Stimulated activated memory B cell treated with anti-CD40 and anti-IgM and Interleukin-4, amounts not matched to agents 10 μg/mL and 1 μg/mL and 100 μg/mL, for 72 hours (primary cell): ENCODE measurements around the gene DIP2B.
"Not testable (repeated sequence)": the region's sequence is repeated elsewhere in the genome, so short reads cannot be mapped to it uniquely, and the experiment has no call there.

Experiments used
- ATAC-seq: fragments of 150-1000 bp; cut with Tn5 transposase; 2 replicates; pipeline ENCODE4 v1.10.0; 2021
- H3K27ac Mint-ChIP-seq: one replicate; pipeline ENCODE4 v1.8.0; 2022; ENCODE audit warnings: mild to moderate bottlenecking, mixed read lengths
- H3K27me3 Mint-ChIP-seq: one replicate; pipeline ENCODE4 v1.8.0; 2022; ENCODE audit warnings: mixed read lengths
- H3K36me3 Mint-ChIP-seq: one replicate; pipeline ENCODE4 v1.8.0; 2022; ENCODE audit warnings: mixed read lengths
- H3K4me1 Mint-ChIP-seq: one replicate; pipeline ENCODE4 v1.8.0; 2022; ENCODE audit warnings: mixed read lengths
- H3K4me3 Mint-ChIP-seq: one replicate; pipeline ENCODE4 v1.8.0; 2022; ENCODE audit warnings: mild to moderate bottlenecking, moderate library complexity, mixed read lengths
- H3K9me3 Mint-ChIP-seq: one replicate; pipeline ENCODE4 v1.8.0; 2022; ENCODE audit warnings: mixed read lengths

Gene DIP2B, protein sequence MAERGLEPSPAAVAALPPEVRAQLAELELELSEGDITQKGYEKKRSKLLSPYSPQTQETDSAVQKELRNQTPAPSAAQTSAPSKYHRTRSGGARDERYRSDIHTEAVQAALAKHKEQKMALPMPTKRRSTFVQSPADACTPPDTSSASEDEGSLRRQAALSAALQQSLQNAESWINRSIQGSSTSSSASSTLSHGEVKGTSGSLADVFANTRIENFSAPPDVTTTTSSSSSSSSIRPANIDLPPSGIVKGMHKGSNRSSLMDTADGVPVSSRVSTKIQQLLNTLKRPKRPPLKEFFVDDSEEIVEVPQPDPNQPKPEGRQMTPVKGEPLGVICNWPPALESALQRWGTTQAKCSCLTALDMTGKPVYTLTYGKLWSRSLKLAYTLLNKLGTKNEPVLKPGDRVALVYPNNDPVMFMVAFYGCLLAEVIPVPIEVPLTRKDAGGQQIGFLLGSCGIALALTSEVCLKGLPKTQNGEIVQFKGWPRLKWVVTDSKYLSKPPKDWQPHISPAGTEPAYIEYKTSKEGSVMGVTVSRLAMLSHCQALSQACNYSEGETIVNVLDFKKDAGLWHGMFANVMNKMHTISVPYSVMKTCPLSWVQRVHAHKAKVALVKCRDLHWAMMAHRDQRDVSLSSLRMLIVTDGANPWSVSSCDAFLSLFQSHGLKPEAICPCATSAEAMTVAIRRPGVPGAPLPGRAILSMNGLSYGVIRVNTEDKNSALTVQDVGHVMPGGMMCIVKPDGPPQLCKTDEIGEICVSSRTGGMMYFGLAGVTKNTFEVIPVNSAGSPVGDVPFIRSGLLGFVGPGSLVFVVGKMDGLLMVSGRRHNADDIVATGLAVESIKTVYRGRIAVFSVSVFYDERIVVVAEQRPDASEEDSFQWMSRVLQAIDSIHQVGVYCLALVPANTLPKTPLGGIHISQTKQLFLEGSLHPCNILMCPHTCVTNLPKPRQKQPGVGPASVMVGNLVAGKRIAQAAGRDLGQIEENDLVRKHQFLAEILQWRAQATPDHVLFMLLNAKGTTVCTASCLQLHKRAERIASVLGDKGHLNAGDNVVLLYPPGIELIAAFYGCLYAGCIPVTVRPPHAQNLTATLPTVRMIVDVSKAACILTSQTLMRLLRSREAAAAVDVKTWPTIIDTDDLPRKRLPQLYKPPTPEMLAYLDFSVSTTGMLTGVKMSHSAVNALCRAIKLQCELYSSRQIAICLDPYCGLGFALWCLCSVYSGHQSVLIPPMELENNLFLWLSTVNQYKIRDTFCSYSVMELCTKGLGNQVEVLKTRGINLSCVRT (N-terminal part only)

DNA sequence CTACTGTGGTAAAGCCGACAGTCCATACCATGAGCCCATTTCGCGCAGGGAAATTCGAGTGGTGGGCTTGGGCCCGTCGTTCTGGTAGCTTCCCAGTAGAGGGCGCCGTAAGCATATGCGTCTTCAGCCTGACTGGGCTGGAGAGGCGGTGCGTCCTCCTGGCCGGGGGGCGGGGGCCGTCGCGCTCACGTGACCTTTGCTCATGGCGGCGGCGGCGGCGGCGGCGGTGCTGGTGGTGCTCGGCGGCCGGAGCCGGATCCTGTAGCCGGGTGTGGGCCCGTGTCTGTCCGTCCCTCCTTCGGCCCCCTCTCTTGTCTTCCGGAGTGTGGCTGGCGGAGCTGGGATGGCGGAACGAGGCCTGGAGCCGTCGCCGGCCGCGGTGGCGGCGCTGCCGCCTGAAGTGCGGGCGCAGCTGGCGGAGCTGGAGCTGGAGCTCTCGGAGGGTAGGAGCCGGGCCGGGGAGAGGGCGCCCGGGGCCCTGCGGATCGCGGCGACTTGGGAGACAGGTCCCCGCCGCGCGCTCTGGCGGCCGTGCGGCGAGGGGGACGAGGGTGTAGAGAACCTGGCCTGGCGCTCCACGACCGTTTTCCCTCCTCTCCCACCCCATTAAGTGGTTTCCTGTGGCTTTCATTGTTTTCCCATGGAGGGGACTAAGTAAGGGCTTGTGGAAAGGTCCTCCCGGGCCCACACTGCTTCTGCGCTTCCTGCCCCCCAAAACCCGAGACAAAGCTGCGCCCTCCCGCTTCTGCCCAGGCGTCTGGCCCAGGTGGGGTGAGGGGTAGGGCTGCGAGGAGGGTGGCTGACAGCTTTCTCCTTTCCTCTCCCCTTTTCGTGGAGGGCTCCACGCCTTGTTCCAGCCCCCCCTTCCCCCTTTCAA, at the start of gene DIP2B:
Gene DIP2B, plus strand, starts transcription at position 188 of the 877 bp plus-strand sequence. Its CDS starts 156 bp downstream, at position 344.
- peaks cover 44% of the 10 kb centered on the region for H3K4me1 Mint-ChIP-seq
- H3K27ac Mint-ChIP-seq = peak within 1 kb of the TSS; percentile 94

DNA sequence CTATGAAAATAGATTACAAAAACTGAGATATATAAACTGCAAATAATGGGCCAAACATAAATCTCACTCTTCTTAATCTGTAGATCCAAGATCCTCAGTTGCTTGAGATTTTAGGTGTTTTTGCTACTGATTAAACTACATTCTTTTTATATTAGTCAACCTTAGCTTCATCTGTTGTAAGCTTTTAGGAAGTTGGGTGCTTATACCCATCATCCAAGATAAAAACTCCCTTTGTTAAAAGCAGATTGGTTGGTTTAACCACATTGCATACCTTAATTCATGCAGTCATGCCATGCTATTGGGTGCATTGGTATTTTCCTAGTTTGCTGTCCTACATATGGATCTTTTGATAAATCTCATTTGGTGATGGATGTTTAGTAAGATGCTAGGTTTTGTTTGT, 46.2 kb upstream of the DIP2B start:
- Mint-ChIP-seq H3K27me3 (no peaks in the 10 kb centered on the region), H3K9me3 (no peaks in the 10 kb centered on the region), H3K4me1 (no peaks in the 10 kb centered on the region), H3K36me3 (peaks cover 50% of the 10 kb centered on the region), H3K27ac (no peak overlapping the region), H3K4me3 (no peak overlapping the region)
- no peak for ATAC-seq

More for the DNA sequence above, at the start of gene DIP2B:
- ATAC-seq = peak; percentile 97
- Mint-ChIP-seq H3K27me3 (no peaks in the 10 kb centered on the region), H3K36me3 (peaks cover 5% of the 10 kb centered on the region), H3K4me3 (peak within 1 kb of the TSS; percentile 98), H3K9me3 (no peaks in the 10 kb centered on the region)

DNA sequence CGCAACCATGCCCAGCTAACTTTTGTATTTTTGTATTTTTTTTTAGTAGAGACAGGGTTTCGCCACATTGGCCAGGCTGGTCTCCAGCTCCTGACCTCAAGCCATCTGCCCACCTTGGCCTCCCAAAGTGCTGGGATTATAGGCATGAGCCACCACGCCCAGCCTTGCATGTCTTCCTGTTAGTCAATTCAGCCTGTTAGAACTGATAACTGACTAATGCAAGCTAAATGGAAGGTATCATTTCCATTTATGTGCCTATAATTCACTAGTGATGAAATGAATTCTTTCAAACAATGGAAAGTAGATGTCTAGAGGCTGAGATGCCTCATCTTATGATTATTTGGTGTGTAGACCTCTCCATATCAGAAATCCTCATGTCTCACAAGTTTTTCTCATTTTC, 37.3 kb upstream of the DIP2B start:
- H3K4me3 Mint-ChIP-seq = no peak overlapping the region

DNA sequence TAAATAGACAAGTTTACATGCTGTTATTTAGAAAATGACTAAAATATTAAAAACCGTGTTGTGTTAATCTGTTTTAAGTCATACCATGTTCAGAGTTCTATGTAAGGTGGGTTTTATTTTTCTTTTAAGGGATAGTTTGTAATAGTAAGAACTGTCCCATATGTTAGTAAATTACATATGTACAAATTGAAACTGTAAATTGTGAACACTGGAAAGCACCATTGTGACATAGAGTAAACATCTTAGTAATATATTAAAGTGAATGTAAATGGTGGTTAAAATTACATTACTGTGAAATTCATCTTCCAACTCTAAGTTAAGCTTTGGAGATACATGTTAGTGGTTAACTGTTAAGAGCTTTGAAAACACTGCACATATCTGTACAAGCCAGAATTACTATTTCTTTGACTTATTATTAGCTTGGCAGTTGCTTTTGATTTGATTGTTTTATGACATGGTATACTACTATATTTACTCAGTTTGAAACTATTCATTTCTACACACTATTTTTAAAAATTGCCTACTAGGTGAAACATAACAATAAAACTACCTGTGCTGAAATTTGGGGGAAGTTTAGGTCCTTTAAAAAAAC, 27.4 kb upstream of the DIP2B start:
- Mint-ChIP-seq H3K9me3 (no peaks in the 10 kb centered on the region), H3K4me3 (no peak overlapping the region), H3K27ac (no peak overlapping the region), H3K36me3 (peaks cover 52% of the 10 kb centered on the region), H3K27me3 (no peaks in the 10 kb centered on the region), H3K4me1 (no peaks in the 10 kb centered on the region)
- ATAC-seq = no peak

More for the DNA sequence above, 37.3 kb upstream of the DIP2B start:
- Mint-ChIP-seq H3K4me1 (no peaks in the 10 kb centered on the region), H3K36me3 (peaks cover 76% of the 10 kb centered on the region), H3K9me3 (no peaks in the 10 kb centered on the region), H3K27ac (no peak overlapping the region), H3K27me3 (no peaks in the 10 kb centered on the region)
- ATAC-seq = no peak

DNA sequence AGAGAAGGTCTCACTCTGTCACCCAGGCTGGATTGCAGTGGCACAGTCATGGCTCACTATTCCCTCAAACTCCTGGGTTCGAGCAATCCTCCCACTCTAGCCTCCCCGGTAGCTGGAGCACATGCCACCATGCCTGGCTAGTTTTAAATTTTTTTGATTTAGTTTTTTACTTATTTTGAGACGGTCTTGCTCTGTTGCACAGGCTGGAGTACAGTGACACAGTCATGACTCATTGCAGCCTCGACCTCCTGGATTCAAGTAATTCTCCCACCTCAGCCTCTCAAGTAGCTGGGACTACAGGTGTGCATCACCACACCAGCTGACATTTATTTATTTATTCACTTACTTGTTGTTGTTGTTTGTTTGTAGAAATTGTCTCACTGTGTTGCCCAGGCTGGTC, 22.2 kb upstream of the DIP2B start:
- H3K27ac Mint-ChIP-seq = no peak overlapping the region
- H3K4me3 Mint-ChIP-seq = no peak overlapping the region
- H3K36me3 Mint-ChIP-seq = peaks cover 7% of the 10 kb centered on the region
- H3K4me1 Mint-ChIP-seq = no peaks in the 10 kb centered on the region
- H3K9me3 Mint-ChIP-seq = peaks cover 3% of the 10 kb centered on the region
- H3K27me3 Mint-ChIP-seq = no peaks in the 10 kb centered on the region
- no peak for ATAC-seq

DNA sequence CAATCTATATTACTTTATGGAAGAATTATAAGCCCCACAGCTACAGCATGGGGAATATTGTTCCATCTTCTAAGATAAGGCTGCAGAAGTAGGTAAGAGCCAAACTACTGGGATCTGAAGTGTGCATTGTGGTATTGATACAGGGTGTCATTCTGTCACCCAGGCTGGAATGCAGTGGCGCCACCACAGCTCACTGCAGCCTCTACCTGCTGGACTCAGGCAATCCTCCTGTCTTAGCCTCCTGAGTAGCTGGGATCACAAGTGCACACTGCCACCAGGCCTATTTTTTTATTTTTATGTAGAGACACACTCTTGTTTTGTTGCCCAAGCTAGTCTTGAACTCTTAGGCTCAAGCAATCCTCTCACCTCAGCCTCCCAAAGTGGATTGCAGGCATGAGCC, 21.3 kb upstream of the DIP2B start:
- no peak overlapping the region for H3K27ac Mint-ChIP-seq
- H3K4me3 Mint-ChIP-seq = no peak overlapping the region
- ATAC-seq = no peak
- peaks cover 3% of the 10 kb centered on the region for H3K9me3 Mint-ChIP-seq
- no peaks in the 10 kb centered on the region for H3K4me1 Mint-ChIP-seq
- H3K27me3 Mint-ChIP-seq = no peaks in the 10 kb centered on the region
- H3K36me3 Mint-ChIP-seq = peaks cover 3% of the 10 kb centered on the region

DNA sequence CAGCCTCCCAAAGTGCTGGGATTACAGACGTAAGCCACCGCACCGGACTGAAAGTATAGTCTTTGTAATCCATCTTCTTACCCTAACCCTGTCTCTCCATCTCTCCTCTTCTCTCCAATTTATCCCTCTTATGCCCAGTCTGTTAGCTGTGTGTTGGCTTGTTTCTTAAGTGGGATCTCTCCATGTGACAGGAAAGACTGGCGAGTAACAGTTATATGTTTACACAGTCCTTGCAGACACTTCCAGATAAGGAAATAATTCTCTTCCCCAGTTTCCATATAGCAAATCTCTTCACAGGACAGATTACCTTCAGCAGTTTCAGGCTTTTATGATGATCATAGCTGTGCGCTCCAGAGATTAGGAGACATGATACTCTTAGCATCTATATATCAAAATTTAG, 16.0 kb upstream of the DIP2B start:
- Mint-ChIP-seq H3K27me3 (no peaks in the 10 kb centered on the region), H3K36me3 (no peaks in the 10 kb centered on the region), H3K27ac (no peak overlapping the region), H3K9me3 (peaks cover 7% of the 10 kb centered on the region), H3K4me1 (no peaks in the 10 kb centered on the region), H3K4me3 (no peak overlapping the region)
- ATAC-seq = no peak

DNA sequence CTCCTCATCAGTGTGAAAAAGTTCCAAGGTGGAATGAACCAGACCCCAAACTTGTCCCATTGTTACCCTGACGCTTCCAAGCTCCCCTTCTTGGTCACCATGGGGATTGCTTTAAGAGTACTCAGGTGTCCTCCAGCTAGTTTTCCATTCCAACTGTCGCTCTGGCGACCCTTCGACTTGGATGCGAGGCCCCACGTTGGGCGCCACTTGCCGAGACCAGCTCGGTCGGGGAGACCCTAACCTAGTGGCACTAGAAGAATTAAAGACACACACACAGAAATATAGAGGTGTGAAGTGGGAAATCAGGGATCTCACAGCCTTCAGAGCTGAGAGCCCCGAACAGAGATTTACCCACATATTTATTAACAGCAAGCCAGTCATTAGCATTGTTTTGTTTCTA, 6.7 kb upstream of the DIP2B start:
- H3K27ac Mint-ChIP-seq, H3K4me3 Mint-ChIP-seq, H3K27me3 Mint-ChIP-seq, ATAC-seq, H3K4me1 Mint-ChIP-seq: not testable (repeated sequence)
- Mint-ChIP-seq H3K36me3 (peaks cover 19% of the 10 kb centered on the region), H3K9me3 (peaks cover 17% of the 10 kb centered on the region)

DNA sequence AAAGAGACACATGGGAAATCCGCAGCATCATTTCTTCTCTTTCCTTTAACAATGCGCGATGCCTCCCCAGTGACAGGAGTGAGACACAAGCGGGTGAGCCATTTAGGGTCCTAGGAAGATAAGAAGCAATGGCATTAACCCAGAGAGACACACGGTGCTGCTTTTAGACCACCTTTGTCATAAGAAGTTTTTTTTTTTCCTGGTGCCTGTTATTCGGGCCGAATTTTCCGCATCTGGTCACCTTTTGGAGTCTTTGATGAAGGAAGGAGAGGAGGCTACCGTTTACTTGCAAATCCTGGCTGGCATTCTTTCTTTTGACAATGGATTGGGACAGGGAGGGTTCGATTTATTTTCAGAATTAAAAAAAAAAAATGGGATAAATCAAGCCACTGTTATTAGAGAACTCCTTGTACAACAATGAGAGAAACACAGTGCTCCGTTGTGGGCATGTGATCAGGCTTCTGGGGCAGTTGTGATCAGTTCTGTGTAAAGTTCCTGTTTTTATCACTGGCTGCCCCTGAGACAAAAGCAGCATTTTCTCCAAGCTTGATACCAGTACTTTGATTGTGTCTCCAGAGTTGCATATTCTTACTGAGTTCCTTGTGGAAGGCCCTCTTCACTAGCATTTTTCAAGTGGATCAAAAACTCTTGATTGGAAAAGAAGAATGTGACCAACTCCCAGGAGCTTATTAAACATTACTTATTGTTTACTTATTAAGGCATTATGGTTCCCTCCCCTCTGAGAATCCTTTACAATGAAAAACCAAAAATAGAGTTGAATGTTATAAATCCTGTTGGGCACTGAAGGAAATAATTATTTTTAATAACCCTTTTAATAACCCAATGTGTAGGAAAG, 1.1 kb downstream of the DIP2B start:
- H3K27me3 Mint-ChIP-seq = no peaks in the 10 kb centered on the region
- peak overlapping the region; percentile 98 for H3K4me3 Mint-ChIP-seq
- peak overlapping the region; percentile 94 for H3K27ac Mint-ChIP-seq
- no peaks in the 10 kb centered on the region for H3K9me3 Mint-ChIP-seq
- peaks cover 44% of the 10 kb centered on the region for H3K4me1 Mint-ChIP-seq
- peaks cover 5% of the 10 kb centered on the region for H3K36me3 Mint-ChIP-seq
- peak; percentile 55 for ATAC-seq

DNA sequence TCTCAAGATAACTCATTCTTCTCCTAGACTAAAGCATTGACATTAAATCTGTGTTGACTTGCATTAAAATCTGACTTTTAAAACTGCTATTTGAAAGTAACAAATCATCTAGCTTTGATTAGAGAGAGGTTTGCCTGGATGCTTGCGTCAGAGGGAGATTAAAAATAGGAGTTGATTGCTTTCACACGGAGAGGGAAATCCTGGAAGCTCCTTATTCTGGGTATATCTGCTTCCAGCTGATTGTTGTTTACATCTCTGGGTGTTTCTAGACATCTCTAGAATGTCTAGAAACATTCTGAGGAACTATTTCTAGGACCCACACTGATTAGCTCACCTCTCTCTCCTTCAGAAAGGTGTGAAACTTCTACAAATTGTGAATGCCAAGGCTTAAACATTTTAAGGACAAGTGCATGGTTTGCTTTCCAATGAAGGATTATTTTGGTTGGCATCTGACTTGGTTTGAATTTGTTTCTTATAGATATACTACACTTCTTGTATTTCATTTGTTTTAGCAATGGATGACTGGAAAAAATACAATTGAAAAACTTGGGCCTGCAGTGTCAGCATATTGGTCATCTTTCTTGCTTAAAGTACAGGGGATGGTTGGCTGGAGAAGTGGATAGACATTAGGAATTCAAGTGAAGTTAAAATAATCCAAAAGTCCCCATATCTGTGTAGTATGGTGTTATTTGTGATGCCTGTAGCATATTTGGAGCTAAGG, 2.1 kb downstream of the DIP2B start:
- Mint-ChIP-seq H3K9me3 (no peaks in the 10 kb centered on the region), H3K27ac (peak overlapping the region; percentile 94), H3K4me3 (peak overlapping the region; percentile 98), H3K4me1 (peaks cover 44% of the 10 kb centered on the region), H3K36me3 (peaks cover 5% of the 10 kb centered on the region), H3K27me3 (no peaks in the 10 kb centered on the region)
- no peak for ATAC-seq

DNA sequence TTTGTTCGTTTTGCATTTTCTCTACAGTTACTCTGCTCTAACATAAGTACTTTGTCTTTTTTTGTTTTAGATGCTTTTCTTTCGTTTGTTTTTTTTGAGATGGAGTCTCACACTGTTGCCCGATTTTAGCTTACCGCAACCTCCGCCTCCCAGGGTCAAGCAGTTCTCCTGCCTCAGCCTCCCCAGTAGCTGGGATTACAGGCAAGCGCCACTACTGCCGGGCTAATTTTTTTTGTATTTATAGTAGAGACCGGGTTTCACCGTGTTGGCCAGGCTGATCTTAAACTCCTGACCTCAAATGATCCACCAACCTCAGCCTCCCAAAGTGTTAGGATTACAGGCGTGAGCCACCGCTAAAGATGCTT, 2.7 kb downstream of the DIP2B start:
- no peaks in the 10 kb centered on the region for H3K27me3 Mint-ChIP-seq
- H3K4me3 Mint-ChIP-seq = peak overlapping the region; percentile 35
- H3K9me3 Mint-ChIP-seq = no peaks in the 10 kb centered on the region
- H3K36me3 Mint-ChIP-seq = peaks cover 5% of the 10 kb centered on the region
- no peak for ATAC-seq
- H3K27ac Mint-ChIP-seq = peak overlapping the region; percentile 94
- H3K4me1 Mint-ChIP-seq = peaks cover 46% of the 10 kb centered on the region

DNA sequence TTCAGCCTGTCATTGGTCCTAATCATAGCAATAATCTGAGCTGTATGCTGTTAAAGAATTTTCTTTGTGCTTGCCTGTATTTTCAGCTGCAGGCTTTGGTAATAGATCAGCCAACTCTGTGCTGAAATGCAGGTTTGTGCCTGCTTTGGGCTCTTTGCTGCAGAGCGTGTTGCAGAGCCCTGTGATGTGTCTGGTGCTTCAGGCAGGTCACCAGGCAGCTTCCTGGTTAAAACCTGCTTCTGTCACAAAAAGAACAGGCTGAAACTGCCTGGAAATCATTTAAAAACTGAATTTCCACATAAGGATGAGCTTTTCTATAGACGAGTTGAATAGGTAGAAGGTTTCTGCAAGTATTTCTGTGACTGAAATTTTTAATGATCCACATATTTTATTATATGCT, 3.1 kb downstream of the DIP2B start:
- no peaks in the 10 kb centered on the region for H3K9me3 Mint-ChIP-seq
- peak overlapping the region; percentile 94 for H3K27ac Mint-ChIP-seq
- no peaks in the 10 kb centered on the region for H3K27me3 Mint-ChIP-seq
- H3K4me1 Mint-ChIP-seq = peaks cover 50% of the 10 kb centered on the region
- peaks cover 5% of the 10 kb centered on the region for H3K36me3 Mint-ChIP-seq
- H3K4me3 Mint-ChIP-seq = peak overlapping the region; percentile 74
- ATAC-seq = no peak

DNA sequence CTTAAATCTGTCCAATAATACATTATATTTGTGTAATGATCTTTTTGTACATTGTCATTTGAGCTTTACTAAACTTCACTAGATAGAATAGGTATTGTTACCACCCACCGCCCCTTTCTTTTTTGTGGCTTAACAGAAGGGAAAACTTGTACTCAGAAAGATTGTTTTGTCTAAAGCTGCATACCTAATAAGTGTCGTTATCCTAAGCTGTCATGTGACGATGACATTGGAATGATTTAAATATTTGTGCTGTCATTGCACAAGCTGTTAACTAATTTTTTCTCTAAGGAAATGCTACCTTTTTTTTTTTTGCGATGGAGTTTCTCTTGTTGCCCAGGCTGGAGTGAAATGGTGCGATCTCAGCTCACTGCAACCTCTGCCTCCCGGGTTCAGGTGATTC, 3.6 kb downstream of the DIP2B start:
- no peaks in the 10 kb centered on the region for H3K27me3 Mint-ChIP-seq
- H3K27ac Mint-ChIP-seq = peak overlapping the region; percentile 74
- H3K4me3 Mint-ChIP-seq = peak overlapping the region; percentile 36
- H3K4me1 Mint-ChIP-seq = peaks cover 53% of the 10 kb centered on the region
- ATAC-seq = no peak
- H3K9me3 Mint-ChIP-seq = no peaks in the 10 kb centered on the region
- H3K36me3 Mint-ChIP-seq = peaks cover 5% of the 10 kb centered on the region
